Thoracic aorta (tissue), 2 donors: ENCODE measurements around the gene TMEM242. TPM values are rescaled to one million over a fixed set of nuclear protein-coding genes. Genes with fewer than 3 reads are reported as not detected.
A peak's percentile ranks its signal among the peaks of the same experiment; 100 is the strongest.
"Not testable (repeated sequence)": the region's sequence is repeated elsewhere in the genome, so short reads cannot be mapped to it uniquely, and the experiment has no call there.

Source experiments
- ATAC-seq: fragments of 150-250 bp; one replicate; pipeline ENCODE4 v1.8.0; 2017; ENCODE audit warnings: low read depth; ENCODE audit not compliant: insufficient number of reproducible peaks, low FRiP score
- DNase-seq: peaks from one replicate; pipeline ENCODE4 v3.0.0-alpha.2; 2020; ENCODE audit warnings: low spot score
- H3K27ac ChIP-seq, 2 donors: fragments of 200-600 bp; sonication (generic); 1 replicate in 1 of 2; 2 replicates in 1 of 2; pipeline ENCODE4 v1.5.1; 2016; ENCODE audit warnings: mild to moderate bottlenecking in 2 of 2, moderate library complexity in 2 of 2
- H3K27me3 ChIP-seq: fragments of 200-600 bp; sonication (generic); replicated peaks from 2 replicates; pipeline ENCODE4 v1.6.0; 2016; ENCODE audit warnings: mild to moderate bottlenecking; ENCODE audit not compliant: insufficient read depth
- H3K36me3 ChIP-seq: fragments of 200-600 bp; sonication (generic); one replicate; pipeline ENCODE4 v1.5.1; 2016
- H3K4me1 ChIP-seq, 2 donors: fragments of 200-600 bp; sonication (generic); 1 replicate in 1 of 2; 2 replicates in 1 of 2; pipeline versions ENCODE4 v1.5.1 to v1.6.0; 2016; ENCODE audit warnings: low read depth in 2 of 2, mild to moderate bottlenecking in 1 of 2; ENCODE audit not compliant: control insufficient read depth in 1 of 2
- H3K4me3 ChIP-seq: fragments of 200-600 bp; sonication (generic); 2 replicates; pipeline ENCODE4 v1.5.1; 2016; ENCODE audit warnings: mild to moderate bottlenecking
- H3K9me3 ChIP-seq: fragments of 200-600 bp; sonication (generic); 2 replicates; pipeline ENCODE4 v1.5.1; 2016
- CTCF ChIP-seq: fragments of 200-600 bp; sonication (generic); IDR thresholded peaks from one replicate; pipeline ENCODE4 v1.5.1; 2019; ENCODE audit warnings: antibody characterized with exemption
- total RNA-seq, 2 donors: library from RNA; depleted of rRNA; stranded (reverse); fragments of >200 nt; gene quantifications; one replicate each; pipeline versions ENCODE4 v1.1.0 to v1.2.3, GENCODE V29; 2016

TMEM242 gene
- total RNA-seq, 2 donors from 2014 or later, result 7.3 to 8.8 TPM

- Histone ChIP-seq H3K4me1 (peaks cover 0 to 13% of the 10 kb centered on the region in 2 donors), H3K36me3 (peaks cover 22% of the 10 kb centered on the region), H3K27ac (no peak overlapping the region), H3K27me3 (no peaks in the 10 kb centered on the region), H3K9me3 (no peaks in the 10 kb centered on the region), H3K4me3 (no peak overlapping the region)
- ATAC-seq (no peak), DNase-seq (no peak)
- TF ChIP-seq CTCF, result peak; percentile 73
These were observed 8.5 kb downstream of the TMEM242 start for GRCh38 chr6:157314705-157315321.

- H3K4me1 ChIP-seq, result peaks cover 0 to 13% of the 10 kb centered on the region in 2 donors
- H3K4me3 ChIP-seq, result no peak overlapping the region
- H3K27ac ChIP-seq, result no peak overlapping the region
- TF ChIP-seq CTCF, result no peak
- DNase-seq (no peak), ATAC-seq (no peak)
- peaks cover 18% of the 10 kb centered on the region for H3K36me3 ChIP-seq
- H3K9me3 ChIP-seq, result no peaks in the 10 kb centered on the region
- no peaks in the 10 kb centered on the region for H3K27me3 ChIP-seq
These were observed 9.5 kb downstream of the TMEM242 start for GRCh38 chr6:157313531-157314467.

GRCh38 chr6:157312757-157313156 lies 10.6 kb downstream of the TMEM242 start:
- no peak for DNase-seq
- no peak for ATAC-seq

GRCh38 chr6:157310693-157311092 lies 12.6 kb downstream of the TMEM242 start:
- not testable (repeated sequence) for H3K9me3 ChIP-seq, H3K4me1 ChIP-seq, H3K27ac ChIP-seq

More at GRCh38 chr6:157312757-157313156, 10.6 kb downstream of the TMEM242 start:
- no peaks in the 10 kb centered on the region for H3K9me3 ChIP-seq
- no peak overlapping the region for H3K4me3 ChIP-seq
- no peak for TF ChIP-seq CTCF
- no peaks in the 10 kb centered on the region for H3K27me3 ChIP-seq
- H3K36me3 ChIP-seq, result peaks cover 14% of the 10 kb centered on the region
- peaks cover 0 to 13% of the 10 kb centered on the region in 2 donors for H3K4me1 ChIP-seq
- H3K27ac ChIP-seq, result no peak overlapping the region

GRCh38 chr6:157307661-157308060 lies 15.7 kb downstream of the TMEM242 start:
- no peak overlapping the region for H3K27ac ChIP-seq
- H3K4me3 ChIP-seq, result no peak overlapping the region
- peaks cover 13 to 39% of the 10 kb centered on the region in 2 donors for H3K4me1 ChIP-seq
- ATAC-seq, result no peak
- DNase-seq, result no peak
- H3K36me3 ChIP-seq, result no peaks in the 10 kb centered on the region
- H3K9me3 ChIP-seq, result no peaks in the 10 kb centered on the region
- H3K27me3 ChIP-seq, result no peaks in the 10 kb centered on the region
- TF ChIP-seq CTCF, result no peak

More at GRCh38 chr6:157310693-157311092, 12.6 kb downstream of the TMEM242 start:
- peaks cover 14% of the 10 kb centered on the region for H3K36me3 ChIP-seq
- not testable (repeated sequence) for ATAC-seq, H3K4me3 ChIP-seq, DNase-seq, H3K27me3 ChIP-seq
